GM12878 (cell line): ENCODE data around the gene LYVE1. TPM values are rescaled to one million over a fixed set of nuclear protein-coding genes. Genes with fewer than 3 reads are reported as not detected.

Experiments
- ATAC-seq: fragments of 200-7000 bp; cut with Tn5 transposase; 3 replicates; pipeline ENCODE4 v1.9.1; 2020; ENCODE audit warnings: mild to moderate bottlenecking, moderate library complexity
- BruUV-seq: library from RNA; stranded (reverse); fragments of 400-500 nt; replicated peaks from 2 replicates; lab custom pipeline; 2021; lab: Mats Ljungman, UMichigan
- CTCF ChIA-PET: fragments of 300-600 bp; sonication (Branson Sonifier 250); formaldehyde crosslinking; extraction: SDS; loops from one replicate; lab custom pipeline; 2021; ENCODE audit warnings: inconsistent platforms; lab: Yijun Ruan, JAX
- POLR2A ChIA-PET: fragments of 350-600 bp; formaldehyde crosslinking; extraction: SDS; loops from one replicate; lab custom pipeline; 2021; ENCODE audit warnings: inconsistent platforms; lab: Charles Lee
- RAD21 ChIA-PET: fragments of 300-600 bp; sonication (Branson Sonifier 250); formaldehyde crosslinking; loops from one replicate; lab custom pipeline; 2023; ENCODE audit warnings: antibody characterized with exemption; ENCODE audit not compliant: unreplicated experiment; lab: Charles Lee
- SMC1A ChIA-PET: fragments of 300-600 bp; sonication (Branson Sonifier 250); formaldehyde crosslinking; loops from one replicate; lab custom pipeline; 2023; ENCODE audit not compliant: unreplicated experiment, uncharacterized antibody; lab: Charles Lee
- DNase-seq: peaks from one replicate; pipeline ENCODE4 v3.0.0-alpha.2; 2011; ENCODE audit warnings: low read depth, low spot score
- FAIRE-seq: peaks from 3 replicates; lab custom pipeline; 2011; peaks lifted over from hg19 to GRCh38; lab: Jason Lieb, UNC
- H2AFZ ChIP-seq: 2 replicates; pipeline ENCODE4 v1.6.0; 2011; ENCODE audit warnings: low read depth, low read length, control low read depth; ENCODE audit not compliant: control insufficient read depth
- H3K27ac ChIP-seq: 2 replicates; pipeline ENCODE4 v1.5.1; 2011; ENCODE audit warnings: control low read depth; ENCODE audit not compliant: control insufficient read depth, insufficient read depth
- H3K27me3 ChIP-seq, 2 experiments: replicated peaks in 1 of 2; 2 replicates each; pipeline versions ENCODE4 v1.6.0 to v1.6.1; 2011; ENCODE audit warnings: low read length in 1 of 2; ENCODE audit not compliant: control insufficient read depth in 2 of 2, insufficient read depth in 2 of 2
- H3K36me3 ChIP-seq, 2 experiments: 2 replicates each; pipeline ENCODE4 v1.5.1; 2011; ENCODE audit warnings: low read length in 1 of 2; ENCODE audit not compliant: control insufficient read depth in 2 of 2, insufficient read depth in 2 of 2
- H3K4me1 ChIP-seq: 2 replicates; pipeline ENCODE4 v1.6.1; 2011; ENCODE audit warnings: mild to moderate bottlenecking, low read length, moderate library complexity, mixed read lengths; ENCODE audit not compliant: control insufficient read depth, insufficient read depth
- H3K4me2 ChIP-seq: 2 replicates; pipeline ENCODE4 v1.6.0; 2011; ENCODE audit warnings: control low read depth; ENCODE audit not compliant: control insufficient read depth, insufficient read depth
- H3K4me3 ChIP-seq: fragments of 200-600 bp; sonication (generic); 2 replicates; pipeline ENCODE4 v1.5.1; 2016
- H3K79me2 ChIP-seq: 2 replicates; pipeline ENCODE4 v1.6.0; 2011; ENCODE audit warnings: low read length; ENCODE audit not compliant: control insufficient read depth, insufficient read depth
- H3K9ac ChIP-seq: 2 replicates; pipeline ENCODE4 v1.8.0; 2011; ENCODE audit warnings: low read length, control low read depth, mixed read lengths; ENCODE audit not compliant: control insufficient read depth, insufficient read depth
- H3K9me3 ChIP-seq: replicated peaks from 3 replicates; pipeline ENCODE4 v1.5.1; 2011; ENCODE audit warnings: mild to moderate bottlenecking, low read length; ENCODE audit not compliant: control insufficient read depth, insufficient read depth
- H4K20me1 ChIP-seq: 2 replicates; pipeline ENCODE4 v1.6.0; 2011; ENCODE audit not compliant: control insufficient read depth, insufficient read depth
- SMC3 ChIP-seq: IDR thresholded peaks from 2 replicates; pipeline ENCODE4 v1.6.1; 2011; ENCODE audit warnings: low read length, improper control_type of control experiment, borderline replicate concordance
- TARDBP ChIP-seq: IDR thresholded peaks from 2 replicates; pipeline ENCODE4 v1.6.1; 2016; ENCODE audit warnings: borderline replicate concordance
- WGBS: methylation state at CpG from one replicate; pipeline ENCODE4 v1.1.6; 2016; ENCODE audit warnings: low lambda C conversion rate; ENCODE audit not compliant: insufficient replicate concordance, insufficient coverage; ENCODE audit errors: missing lambda C conversion rate; 5-methylcytosine and 5-hydroxymethylcytosine counted together
- in situ Hi-C: fragments of 300-500 bp; cut with MboI; formaldehyde crosslinking; loops from 9 replicates; pipeline ENCODE4 v1.14.3; 2018; ENCODE audit warnings: mixed read lengths
- intact Hi-C: fragments of 100-400 bp; cut with micrococcal nuclease; formaldehyde crosslinking; loops from one replicate; pipeline ENCODE4 v1.14.2; 2022; ENCODE audit not compliant: unreplicated experiment
- polyA plus RNA-seq, 11 experiments: library from polyadenylated mRNA; depleted of rRNA in 4 of 11; unstranded in 6 of 11; stranded (reverse) in 5 of 11; fragments of >200 nt; fragmentation: Nextera tagmentation in 4 of 11; fragmentation: Illumina TruSeq in 1 of 11; extraction: Ambion mirVana in 4 of 11; extraction: Trizol in 1 of 11; gene quantifications; 1 replicate in 1 of 11; 2 replicates in 10 of 11; pipeline versions ENCODE4 v1.2.1 to v1.2.3, GENCODE V29; 2011 to 2016; ENCODE audit warnings: inconsistent platforms in 2 of 11, missing spikeins in 2 of 11, low read depth in 1 of 11
- total RNA-seq, 4 experiments: library from RNA; depleted of rRNA in 3 of 4; stranded (reverse); fragments of >200 nt in 3 of 4; fragmentation: Illumina TruSeq in 1 of 4; extraction: Trizol in 1 of 4; gene quantifications; 2 replicates each; pipeline versions ENCODE4 v1.2.1 to v1.2.3, GENCODE V29; 2013 to 2021
- TF ChIP-seq, protein P1 (sequence below): IDR thresholded peaks from 2 replicates; pipeline ENCODE4 v1.6.1; 2012; ENCODE audit warnings: mild to moderate bottlenecking, low read depth, low read length

LYVE1 gene
- total and polyA plus RNA-seq, 10 of the 15 experiments (the other 5 are each of a cell fraction or from before 2014, with no cell fraction given) = 0.15 TPM; not detected in 9

DNA sequence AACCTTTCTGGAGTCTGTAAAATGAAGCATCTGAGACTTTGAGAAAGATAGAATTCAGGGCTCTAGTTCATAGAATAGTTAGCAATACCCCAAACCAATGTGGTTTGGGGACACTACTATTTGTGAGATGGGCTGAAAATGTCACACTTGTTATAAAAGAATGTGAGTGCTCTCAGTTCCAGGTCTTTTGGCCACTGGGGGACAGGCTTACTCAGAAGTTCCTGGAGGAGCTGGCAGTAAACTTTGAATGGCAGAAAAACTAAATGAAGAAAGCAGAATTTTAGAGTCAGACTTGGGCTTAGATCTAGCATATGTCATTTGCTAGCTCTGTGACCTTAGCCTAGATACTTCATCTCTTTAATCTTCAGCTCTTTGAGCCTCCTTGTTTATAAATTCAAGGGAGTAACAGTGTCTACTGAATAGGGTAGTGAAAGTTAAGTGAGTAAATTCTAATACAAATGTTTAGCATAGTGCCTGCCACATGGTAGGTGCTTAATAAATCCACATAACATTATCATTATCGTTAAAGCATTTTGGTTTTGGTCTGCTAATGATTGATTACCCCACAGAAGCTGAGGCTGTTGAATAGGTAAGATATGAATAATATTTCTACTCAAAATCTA, 3.7 kb downstream of the LYVE1 start (continued):
- TF ChIP-seq, protein P1, sequence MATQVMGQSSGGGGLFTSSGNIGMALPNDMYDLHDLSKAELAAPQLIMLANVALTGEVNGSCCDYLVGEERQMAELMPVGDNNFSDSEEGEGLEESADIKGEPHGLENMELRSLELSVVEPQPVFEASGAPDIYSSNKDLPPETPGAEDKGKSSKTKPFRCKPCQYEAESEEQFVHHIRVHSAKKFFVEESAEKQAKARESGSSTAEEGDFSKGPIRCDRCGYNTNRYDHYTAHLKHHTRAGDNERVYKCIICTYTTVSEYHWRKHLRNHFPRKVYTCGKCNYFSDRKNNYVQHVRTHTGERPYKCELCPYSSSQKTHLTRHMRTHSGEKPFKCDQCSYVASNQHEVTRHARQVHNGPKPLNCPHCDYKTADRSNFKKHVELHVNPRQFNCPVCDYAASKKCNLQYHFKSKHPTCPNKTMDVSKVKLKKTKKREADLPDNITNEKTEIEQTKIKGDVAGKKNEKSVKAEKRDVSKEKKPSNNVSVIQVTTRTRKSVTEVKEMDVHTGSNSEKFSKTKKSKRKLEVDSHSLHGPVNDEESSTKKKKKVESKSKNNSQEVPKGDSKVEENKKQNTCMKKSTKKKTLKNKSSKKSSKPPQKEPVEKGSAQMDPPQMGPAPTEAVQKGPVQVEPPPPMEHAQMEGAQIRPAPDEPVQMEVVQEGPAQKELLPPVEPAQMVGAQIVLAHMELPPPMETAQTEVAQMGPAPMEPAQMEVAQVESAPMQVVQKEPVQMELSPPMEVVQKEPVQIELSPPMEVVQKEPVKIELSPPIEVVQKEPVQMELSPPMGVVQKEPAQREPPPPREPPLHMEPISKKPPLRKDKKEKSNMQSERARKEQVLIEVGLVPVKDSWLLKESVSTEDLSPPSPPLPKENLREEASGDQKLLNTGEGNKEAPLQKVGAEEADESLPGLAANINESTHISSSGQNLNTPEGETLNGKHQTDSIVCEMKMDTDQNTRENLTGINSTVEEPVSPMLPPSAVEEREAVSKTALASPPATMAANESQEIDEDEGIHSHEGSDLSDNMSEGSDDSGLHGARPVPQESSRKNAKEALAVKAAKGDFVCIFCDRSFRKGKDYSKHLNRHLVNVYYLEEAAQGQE = no peak
- peak; percentile 30; the same call in 1 of the 2 replicates for TF ChIP-seq SMC3

DNA sequence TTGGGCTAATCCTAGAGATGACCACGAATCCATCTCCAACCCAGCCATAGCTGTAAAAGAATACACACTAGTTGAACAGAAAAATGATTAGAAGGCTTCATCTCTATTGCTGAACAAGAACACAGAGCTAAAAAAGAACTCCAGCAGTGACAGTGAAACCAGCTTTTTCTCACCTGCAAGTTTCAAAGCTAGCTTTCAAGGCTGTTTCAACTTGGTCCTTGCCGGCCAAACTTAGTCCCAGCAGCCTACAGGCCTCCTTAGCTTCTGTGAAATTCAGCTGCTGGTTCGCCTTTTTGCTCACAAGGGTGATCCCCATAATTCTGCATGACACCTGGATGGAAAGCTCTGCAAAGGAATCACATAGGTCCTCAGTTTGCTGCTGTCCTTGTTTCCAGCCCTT, 4.4 kb downstream of the LYVE1 start:
- DNase-seq (no peak), ATAC-seq (no peak)
- H3K4me2 ChIP-seq = no peak overlapping the region
- no TSS peak for BruUV-seq
- 24% methylated on average over 3 of the region's 3 CpGs for WGBS
- ChIA-PET CTCF (interaction anchor here (1.4 kb wide), 1 partner anchor 23 kb away, joined by 4 read pairs; the partner anchor contains the start of gene RNF141), RAD21 (interaction anchor here (1.6 kb wide), 1 partner anchor 90 kb away, joined by 3 read pairs; no protein-coding TSS in a partner anchor)
- H3K27ac ChIP-seq = no peak overlapping the region
- H3K79me2 ChIP-seq = no peaks in the 10 kb centered on the region
- in situ Hi-C loops = no loop called here
- no peaks in the 10 kb centered on the region for H3K9me3 ChIP-seq
- no peak overlapping the region for H3K9ac ChIP-seq
- H3K36me3 ChIP-seq = no peaks in the 10 kb centered on the region
- no peaks in the 10 kb centered on the region for H3K4me1 ChIP-seq
- H4K20me1 ChIP-seq = no peaks in the 10 kb centered on the region
- TF ChIP-seq TARDBP = no peak
- TF ChIP-seq, all 136 proteins: peak for 0
- intact Hi-C loops = no loop called here
- ChIA-PET POLR2A (no interaction called here), SMC1A (interaction anchor here (2.1 kb wide), 1 partner anchor 161 kb away, joined by 6 read pairs; no protein-coding TSS in a partner anchor)
- Histone ChIP-seq H2AFZ (no peak overlapping the region), H3K4me3 (no peak overlapping the region), H3K27me3 (peaks cover 0 to 1% of the 10 kb centered on the region in 2 experiments; a peak in 2 of 4 replicates)
- no peak for FAIRE-seq
